GM12872 (cell line): ENCODE data around the gene IL1RN.

ENCODE experiments used
- TF ChIP-seq, protein P1 (sequence below): IDR thresholded peaks from 3 replicates; pipeline ENCODE4 v1.5.1; 2011; ENCODE audit warnings: low read depth, mild to moderate bottlenecking, low read length, moderate library complexity; ENCODE audit not compliant: insufficient read depth

IL1RN gene

DNA sequence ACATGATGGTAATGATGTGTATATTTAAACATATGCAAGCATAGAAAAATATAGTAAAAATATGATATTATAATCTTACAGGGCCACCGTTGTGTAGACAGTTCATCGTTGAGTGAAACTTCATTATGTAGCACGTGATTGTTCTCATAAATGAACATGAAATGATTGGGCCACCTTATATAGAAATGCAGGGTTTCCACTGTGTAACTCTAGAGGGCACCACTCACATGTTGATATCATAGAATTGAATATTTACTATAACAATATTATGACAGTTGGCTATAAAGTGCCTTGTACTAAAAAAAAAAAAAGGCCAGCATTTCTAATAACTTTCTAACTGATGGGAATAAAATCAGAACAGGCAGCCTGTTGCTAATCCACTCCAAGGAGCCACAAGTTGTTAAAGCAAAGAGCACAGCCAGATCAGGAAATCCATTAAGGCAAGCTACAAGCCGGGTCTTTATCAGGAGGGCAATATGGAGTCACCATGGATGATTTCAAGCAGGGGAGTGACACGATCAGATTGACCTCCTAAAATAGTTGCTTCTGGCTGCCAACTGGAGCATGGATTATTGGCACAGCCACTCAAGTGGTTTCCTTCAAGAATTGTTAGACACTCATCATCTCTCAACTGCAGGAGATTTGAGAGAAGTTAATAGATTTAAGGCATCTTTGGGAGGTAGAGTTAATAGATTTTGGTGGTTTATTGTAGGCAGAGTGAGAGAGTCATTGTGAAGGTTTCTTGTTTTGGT lies 43.0 kb upstream of the IL1RN start:
- TF ChIP-seq, protein P1, sequence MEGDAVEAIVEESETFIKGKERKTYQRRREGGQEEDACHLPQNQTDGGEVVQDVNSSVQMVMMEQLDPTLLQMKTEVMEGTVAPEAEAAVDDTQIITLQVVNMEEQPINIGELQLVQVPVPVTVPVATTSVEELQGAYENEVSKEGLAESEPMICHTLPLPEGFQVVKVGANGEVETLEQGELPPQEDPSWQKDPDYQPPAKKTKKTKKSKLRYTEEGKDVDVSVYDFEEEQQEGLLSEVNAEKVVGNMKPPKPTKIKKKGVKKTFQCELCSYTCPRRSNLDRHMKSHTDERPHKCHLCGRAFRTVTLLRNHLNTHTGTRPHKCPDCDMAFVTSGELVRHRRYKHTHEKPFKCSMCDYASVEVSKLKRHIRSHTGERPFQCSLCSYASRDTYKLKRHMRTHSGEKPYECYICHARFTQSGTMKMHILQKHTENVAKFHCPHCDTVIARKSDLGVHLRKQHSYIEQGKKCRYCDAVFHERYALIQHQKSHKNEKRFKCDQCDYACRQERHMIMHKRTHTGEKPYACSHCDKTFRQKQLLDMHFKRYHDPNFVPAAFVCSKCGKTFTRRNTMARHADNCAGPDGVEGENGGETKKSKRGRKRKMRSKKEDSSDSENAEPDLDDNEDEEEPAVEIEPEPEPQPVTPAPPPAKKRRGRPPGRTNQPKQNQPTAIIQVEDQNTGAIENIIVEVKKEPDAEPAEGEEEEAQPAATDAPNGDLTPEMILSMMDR = peak; percentile 43; the same call in 2 of the 3 replicates

DNA sequence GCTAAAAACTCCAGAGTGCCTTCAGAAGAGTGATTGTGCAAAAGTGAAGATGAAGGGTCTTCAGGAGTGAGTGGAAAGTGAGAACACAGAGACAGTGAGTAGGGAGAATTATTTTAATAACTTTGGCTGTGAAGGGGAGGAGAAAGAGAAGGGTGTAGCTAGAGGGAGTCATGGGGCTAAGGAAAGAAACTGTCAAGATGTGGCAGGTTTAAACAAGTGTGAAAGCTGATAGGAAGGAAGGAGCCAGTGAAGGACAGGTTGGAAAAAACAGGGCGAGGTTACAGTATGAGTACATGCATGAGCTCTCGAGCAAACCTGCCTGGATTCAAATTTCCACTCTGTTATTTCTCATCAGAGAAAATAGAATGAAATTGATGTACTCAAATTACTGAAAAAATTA lies 41.9 kb upstream of the IL1RN start:
- TF ChIP-seq, protein P1 = no peak

- TF ChIP-seq, protein P1 = no peak
These were observed 39.0 kb upstream of the IL1RN start for GRCh38 chr2:113088213-113088992.

DNA sequence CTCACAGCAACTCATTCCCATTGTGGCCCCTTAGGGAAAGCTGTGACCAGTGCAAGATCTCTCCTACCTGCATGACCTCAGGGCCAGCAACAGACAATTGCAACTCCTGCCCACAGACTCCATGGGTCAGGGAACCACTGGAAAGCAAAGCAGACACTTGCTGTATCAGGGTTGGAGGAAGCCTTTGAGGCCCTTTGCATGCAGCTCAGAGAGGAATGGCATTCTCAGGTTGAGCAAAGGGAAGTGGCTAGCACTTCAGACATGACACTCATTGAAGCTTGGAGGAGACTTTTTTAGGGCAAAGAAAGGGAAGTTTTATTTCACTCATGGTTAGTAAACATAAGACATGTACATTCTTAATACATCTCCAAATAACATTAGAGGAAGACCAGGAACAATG lies 37.5 kb upstream of the IL1RN start:
- TF ChIP-seq, protein P1 = no peak

DNA sequence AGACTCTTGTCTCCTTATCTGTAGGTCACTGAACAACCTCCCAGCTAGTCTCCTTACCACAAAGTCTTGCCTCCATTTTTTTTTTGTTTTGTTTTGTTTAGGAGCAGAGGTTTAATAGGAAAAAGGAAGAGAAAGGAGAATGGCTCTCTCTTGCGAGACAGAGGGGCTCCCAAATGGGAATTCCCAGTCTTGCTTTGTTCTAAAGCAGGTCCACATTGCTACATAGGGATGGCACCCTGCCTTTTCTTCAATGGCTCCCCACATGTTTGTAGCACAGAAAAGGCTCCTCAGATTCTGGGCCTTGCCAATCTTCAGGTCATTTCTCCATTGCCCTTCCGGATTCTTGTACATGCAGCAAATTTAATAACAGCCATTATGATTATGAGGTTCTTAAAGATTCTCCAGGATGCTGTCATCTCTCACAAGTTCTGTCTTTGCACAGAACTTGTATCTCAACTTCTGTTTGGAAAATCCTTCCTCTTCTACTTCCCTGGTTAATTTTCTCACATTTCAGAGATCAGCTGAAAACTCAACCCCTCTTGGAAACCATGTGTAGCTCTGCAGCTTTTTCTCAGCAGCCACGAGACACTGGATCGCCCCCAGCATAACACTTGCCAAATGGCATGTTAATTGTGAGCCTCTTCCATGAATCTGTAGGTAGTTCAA lies 36.0 kb upstream of the IL1RN start:
- TF ChIP-seq, protein P1 = no peak

DNA sequence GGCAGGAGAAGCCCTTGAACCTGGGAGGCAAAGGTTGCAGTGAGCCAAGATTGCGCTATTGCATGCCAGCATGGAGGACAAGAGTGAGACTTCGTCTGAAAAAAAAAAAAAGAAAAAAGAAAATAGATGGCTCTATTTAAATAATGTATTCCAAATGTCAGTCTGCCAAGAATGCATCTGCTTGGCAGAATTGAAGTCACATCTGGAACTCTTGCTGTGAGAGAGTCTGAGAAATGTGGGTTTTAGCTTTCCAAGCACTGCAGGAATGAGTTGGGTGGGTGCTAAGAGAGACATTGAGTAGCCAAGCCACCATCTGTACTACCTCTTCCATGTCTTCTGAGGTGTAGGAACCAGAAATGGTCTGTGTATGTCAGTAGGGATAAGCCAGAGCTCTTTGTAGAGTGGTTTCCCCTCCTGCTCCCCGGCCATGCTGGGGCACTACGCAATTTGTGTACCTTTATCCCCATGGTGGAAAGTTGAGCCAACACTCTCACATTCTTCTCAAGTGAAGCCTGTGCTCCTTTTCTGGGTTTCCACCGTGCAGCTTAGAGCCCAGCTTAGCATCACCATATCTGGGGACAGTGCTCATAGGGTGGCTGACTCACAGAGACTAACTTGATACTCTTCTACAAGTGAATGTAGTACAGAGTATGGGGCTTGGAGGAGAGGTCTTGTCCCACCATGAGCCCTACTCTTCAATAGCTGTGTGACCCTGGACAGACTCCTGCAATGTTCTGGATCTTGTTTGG lies 34.4 kb upstream of the IL1RN start:
- TF ChIP-seq, protein P1 = no peak

GRCh38 chr2:113093613-113093977 lies 33.8 kb upstream of the IL1RN start:
- TF ChIP-seq, protein P1 = no peak
